OCI-LY3 (cell line): ENCODE results near the gene NDST3.

Experiments
- H2AFZ ChIP-seq: fragments of 200-600, 300-600 bp; shearing (Covaris generic); 2 replicates; pipeline ENCODE4 v1.6.0; 2014; ENCODE audit warnings: antibody characterized with exemption, low read depth, low read length
- H3K27ac ChIP-seq: fragments of 200-600, 300-600 bp; sonication (generic); 2 replicates; pipeline ENCODE4 v1.5.1; 2014; ENCODE audit warnings: mild to moderate bottlenecking, low read length, moderate library complexity, mixed read lengths
- H3K27me3 ChIP-seq: fragments of 200-600, 300-600 bp; sonication (generic); 2 replicates; pipeline ENCODE4 v1.6.1; 2014; ENCODE audit warnings: low read depth, low read length, mixed read lengths
- H3K36me3 ChIP-seq: fragments of 200-600, 300-600 bp; sonication (generic); replicated peaks from 2 replicates; pipeline ENCODE3; 2014; ENCODE audit warnings: low read depth, low read length, mixed read lengths
- H3K4me1 ChIP-seq: fragments of 300-600, 200-600 bp; sonication (generic); 2 replicates; pipeline ENCODE4 v1.6.1; 2014; ENCODE audit warnings: low read length, mixed read lengths
- H3K4me2 ChIP-seq: fragments of 200-600, 300-600 bp; sonication (generic); 2 replicates; pipeline ENCODE4 v1.6.1; 2014; ENCODE audit warnings: low read length, mixed read lengths
- H3K4me3 ChIP-seq: fragments of 300-600, 200-600 bp; sonication (generic); 2 replicates; pipeline ENCODE4 v1.5.1; 2014; ENCODE audit warnings: antibody characterized with exemption, mild to moderate bottlenecking, low read length, moderate library complexity
- H3K79me2 ChIP-seq: fragments of 300-600, 200-600 bp; shearing (Covaris generic); 2 replicates; pipeline ENCODE4 v1.6.1; 2014; ENCODE audit warnings: mild to moderate bottlenecking, low read length, mixed read lengths
- H3K9ac ChIP-seq: fragments of 300-600, 200-600 bp; shearing (Covaris generic); 2 replicates; pipeline ENCODE4 v1.6.0; 2014; ENCODE audit warnings: mild to moderate bottlenecking, low read length, moderate library complexity
- H3K9me3 ChIP-seq: fragments of 200-600, 300-600 bp; shearing (Covaris generic); 2 replicates; pipeline ENCODE4 v1.6.1; 2014; ENCODE audit warnings: low read length, mixed read lengths; ENCODE audit not compliant: insufficient read depth
- H4K20me1 ChIP-seq: fragments of 200-600, 300-600 bp; sonication (generic); 2 replicates; pipeline ENCODE4 v1.6.1; 2016; ENCODE audit warnings: low read length, mixed read lengths; ENCODE audit not compliant: insufficient read depth
- EZH2phosphoT487 ChIP-seq: fragments of 200-600 bp; shearing (Covaris generic); IDR thresholded peaks from 2 replicates; pipeline ENCODE4 v1.6.1; 2018; ENCODE audit warnings: antibody characterized with exemption, mixed run types, low read depth
- TF ChIP-seq, protein P1 (sequence below): fragments of 200-600, 300-600 bp; sonication (generic); IDR thresholded peaks from 2 replicates; pipeline ENCODE4 v1.5.1; 2014; ENCODE audit warnings: antibody characterized with exemption, low read length, low read depth

Gene NDST3

DNA sequence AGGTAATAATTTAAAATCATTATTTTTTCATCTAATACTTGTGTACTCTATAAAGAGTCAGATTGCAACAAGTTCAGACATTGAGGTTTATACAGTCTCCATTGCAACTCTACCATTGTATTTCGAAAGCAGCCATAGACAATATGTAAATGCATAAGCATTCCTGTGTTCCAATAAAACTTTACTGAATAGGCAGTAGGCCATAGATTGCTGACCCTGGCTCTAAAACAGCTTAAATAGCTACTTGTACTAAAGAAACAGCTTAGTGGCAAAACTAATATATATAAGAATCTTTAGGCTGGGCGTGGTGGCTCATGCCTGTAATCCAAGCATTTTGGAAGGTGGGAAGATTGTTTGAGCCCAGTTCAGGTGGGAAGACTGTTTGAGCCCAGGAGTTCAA, 203.2 kb downstream of the NDST3 start:
- Histone ChIP-seq H3K27me3 (no peaks in the 10 kb centered on the region), H3K4me3 (no peak overlapping the region), H3K4me2 (no peak overlapping the region), H3K9ac (no peak overlapping the region), H3K27ac (no peak overlapping the region), H3K9me3 (no peaks in the 10 kb centered on the region), H3K4me1 (no peaks in the 10 kb centered on the region), H2AFZ (no peak overlapping the region), H3K36me3 (no peaks in the 10 kb centered on the region), H4K20me1 (no peaks in the 10 kb centered on the region), H3K79me2 (no peaks in the 10 kb centered on the region)
- TF ChIP-seq, protein P1, sequence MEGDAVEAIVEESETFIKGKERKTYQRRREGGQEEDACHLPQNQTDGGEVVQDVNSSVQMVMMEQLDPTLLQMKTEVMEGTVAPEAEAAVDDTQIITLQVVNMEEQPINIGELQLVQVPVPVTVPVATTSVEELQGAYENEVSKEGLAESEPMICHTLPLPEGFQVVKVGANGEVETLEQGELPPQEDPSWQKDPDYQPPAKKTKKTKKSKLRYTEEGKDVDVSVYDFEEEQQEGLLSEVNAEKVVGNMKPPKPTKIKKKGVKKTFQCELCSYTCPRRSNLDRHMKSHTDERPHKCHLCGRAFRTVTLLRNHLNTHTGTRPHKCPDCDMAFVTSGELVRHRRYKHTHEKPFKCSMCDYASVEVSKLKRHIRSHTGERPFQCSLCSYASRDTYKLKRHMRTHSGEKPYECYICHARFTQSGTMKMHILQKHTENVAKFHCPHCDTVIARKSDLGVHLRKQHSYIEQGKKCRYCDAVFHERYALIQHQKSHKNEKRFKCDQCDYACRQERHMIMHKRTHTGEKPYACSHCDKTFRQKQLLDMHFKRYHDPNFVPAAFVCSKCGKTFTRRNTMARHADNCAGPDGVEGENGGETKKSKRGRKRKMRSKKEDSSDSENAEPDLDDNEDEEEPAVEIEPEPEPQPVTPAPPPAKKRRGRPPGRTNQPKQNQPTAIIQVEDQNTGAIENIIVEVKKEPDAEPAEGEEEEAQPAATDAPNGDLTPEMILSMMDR: no peak
- TF ChIP-seq EZH2phosphoT487: no peak

DNA sequence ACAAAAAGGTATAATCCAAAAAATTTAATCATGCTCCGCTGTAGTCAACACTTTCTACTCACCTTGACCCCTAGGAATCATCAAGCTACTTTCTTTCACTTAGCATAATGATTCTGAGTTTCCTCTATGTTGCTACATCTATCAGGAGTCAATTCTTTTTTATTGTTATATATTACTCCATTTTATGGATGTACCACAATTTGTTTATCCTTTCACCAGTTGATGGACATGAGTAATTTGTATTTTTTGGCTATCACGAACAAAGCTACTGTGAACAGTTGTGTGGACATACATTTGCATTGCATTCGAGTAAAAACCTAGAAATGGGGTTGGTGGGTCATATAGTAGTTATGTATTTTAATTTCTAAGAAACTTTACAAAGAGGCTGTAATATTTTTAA, 215.6 kb downstream of the NDST3 start:
- Histone ChIP-seq H2AFZ (no peak overlapping the region), H3K4me1 (no peaks in the 10 kb centered on the region)

DNA sequence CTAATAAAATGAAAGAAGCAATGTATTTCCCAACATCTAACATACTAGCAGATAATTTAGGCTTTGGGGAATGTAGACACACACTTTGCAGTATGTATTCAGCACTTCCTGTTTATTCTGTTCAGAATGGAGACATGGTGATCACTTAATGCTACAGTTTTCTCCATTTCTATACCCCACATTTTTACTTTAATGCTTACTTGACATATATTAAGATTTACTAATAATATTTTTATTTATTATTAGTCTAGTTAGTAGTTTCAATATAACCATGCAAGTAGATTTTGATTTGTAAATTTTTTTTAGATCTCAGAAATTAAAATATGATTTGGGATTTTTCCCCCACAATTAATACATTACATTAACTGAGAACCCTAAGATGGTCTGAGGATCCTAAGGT, 220.1 kb downstream of the NDST3 start:
- H3K27me3 ChIP-seq: no peaks in the 10 kb centered on the region
- no peak overlapping the region for H3K9ac ChIP-seq
- H3K4me1 ChIP-seq: no peaks in the 10 kb centered on the region
- H3K79me2 ChIP-seq: no peaks in the 10 kb centered on the region
- no peak for TF ChIP-seq EZH2phosphoT487
- TF ChIP-seq, protein P1: no peak
- no peaks in the 10 kb centered on the region for H4K20me1 ChIP-seq
- no peak overlapping the region for H3K4me3 ChIP-seq
- H3K4me2 ChIP-seq: no peak overlapping the region
- no peaks in the 10 kb centered on the region for H3K36me3 ChIP-seq
- no peak overlapping the region for H3K27ac ChIP-seq
- H3K9me3 ChIP-seq: 0 out of 2 replicates have a peak, but pooled peaks cover 4% of the 10 kb centered on the region
- no peak overlapping the region; the same call in 1 of the 2 replicates for H2AFZ ChIP-seq

More for the DNA sequence above, 215.6 kb downstream of the NDST3 start:
- Histone ChIP-seq H3K36me3 (no peaks in the 10 kb centered on the region), H3K9ac (no peak overlapping the region), H3K79me2 (no peaks in the 10 kb centered on the region), H3K27me3 (no peaks in the 10 kb centered on the region), H3K4me3 (no peak overlapping the region), H3K9me3 (0 out of 2 replicates have a peak, but pooled peaks cover 4% of the 10 kb centered on the region), H3K4me2 (no peak overlapping the region), H4K20me1 (no peaks in the 10 kb centered on the region), H3K27ac (no peak overlapping the region)
- TF ChIP-seq EZH2phosphoT487: no peak
- TF ChIP-seq, protein P1: no peak

DNA sequence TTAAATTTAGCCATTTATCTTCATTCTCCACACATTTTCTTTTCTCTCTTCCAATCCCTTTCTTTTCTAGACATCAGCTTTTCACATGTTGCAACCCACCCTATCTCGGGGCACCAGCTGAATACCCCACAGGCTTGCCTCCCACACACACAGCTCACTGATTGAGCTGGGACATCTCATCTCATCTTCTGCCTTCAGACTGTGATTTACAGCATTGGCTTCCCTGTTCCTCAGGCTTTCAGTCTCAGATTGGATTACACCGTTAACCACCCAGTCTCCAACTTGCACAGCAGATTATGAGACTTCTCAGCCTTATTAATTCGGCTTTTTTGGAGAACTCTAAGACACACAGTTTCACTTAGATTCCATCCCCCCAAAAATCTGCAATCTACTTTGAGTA, 224.8 kb downstream of the NDST3 start:
- H3K36me3 ChIP-seq: no peaks in the 10 kb centered on the region
- TF ChIP-seq EZH2phosphoT487: no peak
- TF ChIP-seq, protein P1: no peak
- no peaks in the 10 kb centered on the region for H3K79me2 ChIP-seq

More for the DNA sequence above, 224.8 kb downstream of the NDST3 start:
- Histone ChIP-seq H3K9me3 (no peaks in the 10 kb centered on the region), H3K27ac (no peak overlapping the region), H3K9ac (no peak overlapping the region), H4K20me1 (no peaks in the 10 kb centered on the region), H3K4me2 (no peak overlapping the region), H3K27me3 (no peaks in the 10 kb centered on the region), H3K4me3 (no peak overlapping the region), H3K4me1 (no peaks in the 10 kb centered on the region), H2AFZ (no peak overlapping the region)
